Adipose tissue (tissue), 3 donors: ENCODE results near the gene MAPK1IP1L. TPM values are rescaled to one million over a fixed set of nuclear protein-coding genes. Genes with fewer than 3 reads are reported as not detected.

Experiments used
- H3K27ac ChIP-seq: one replicate; pipeline ENCODE4 v1.5.1; 2013; ENCODE audit warnings: low read depth, low read length
- WGBS, 3 donors: extraction: QIAGEN DNeasy Blood & Tissue Kit; methylation state at CpG; one replicate each; pipeline ENCODE4 v1.1.7; 2013; 5-methylcytosine and 5-hydroxymethylcytosine counted together
- polyA plus RNA-seq, 3 donors: library from polyadenylated mRNA; stranded (reverse); fragments of 200-250 nt; gene quantifications; one replicate each; pipeline ENCODE4 v1.2.3, GENCODE V29; 2013
- donor health status: healthy with polysubstance abuse.
- donor health status: Bipolar disorder and iron deficiency.
- donor health status: healthy.

MAPK1IP1L gene
- polyA plus RNA-seq, 3 donors, result 19.5 to 53.3 (median 36.7) TPM

GRCh38 chr14:55084401-55085059 is 33.1 kb downstream of the MAPK1IP1L start:
- H3K27ac ChIP-seq, result no peak overlapping the region

- WGBS, 3 donors, result 17 to 87% (median 62%) methylated on average over 4 of the region's 4 CpGs
These were observed 33.7 kb downstream of the MAPK1IP1L start for GRCh38 chr14:55085060-55085660.

GRCh38 chr14:55086938-55087337 is 35.5 kb downstream of the MAPK1IP1L start:
- H3K27ac ChIP-seq, result no peak overlapping the region
- 86 to 93% (median 92%) methylated on average over 9 of the region's 9 CpGs for WGBS, 3 donors

More at GRCh38 chr14:55085060-55085660, 33.7 kb downstream of the MAPK1IP1L start:
- H3K27ac ChIP-seq, result no peak overlapping the region

- H3K27ac ChIP-seq, result no peak overlapping the region
These were observed 36.9 kb downstream of the MAPK1IP1L start for GRCh38 chr14:55088356-55088755.

- 64 to 77% (median 71%) methylated on average over 4 of the region's 4 CpGs for WGBS, 3 donors
- H3K27ac ChIP-seq, result no peak overlapping the region
These were observed 40.9 kb downstream of the MAPK1IP1L start for GRCh38 chr14:55092341-55092740.

- no peak overlapping the region for H3K27ac ChIP-seq
- WGBS, 3 donors, result 68 to 80% (median 74%) methylated on average over 9 of the region's 9 CpGs
These were observed 43.1 kb downstream of the MAPK1IP1L start for GRCh38 chr14:55094292-55095157.

- WGBS, 3 donors, result 47 to 69% (median 54%) methylated on average over 5 of the region's 5 CpGs
These were observed 46.6 kb downstream of the MAPK1IP1L start for GRCh38 chr14:55097881-55098560.

GRCh38 chr14:55098561-55098898 is 47.1 kb downstream of the MAPK1IP1L start:
- WGBS, 3 donors, result 69 to 95% (median 88%) methylated on average over 1 of the region's 1 CpG

More at GRCh38 chr14:55097881-55098560, 46.6 kb downstream of the MAPK1IP1L start:
- no peak overlapping the region for H3K27ac ChIP-seq

GRCh38 chr14:55099756-55100155 is 48.3 kb downstream of the MAPK1IP1L start:
- 28 to 91% (median 36%) methylated on average over 2 of the region's 2 CpGs for WGBS, 3 donors
- H3K27ac ChIP-seq, result no peak overlapping the region

More at GRCh38 chr14:55098561-55098898, 47.1 kb downstream of the MAPK1IP1L start:
- no peak overlapping the region for H3K27ac ChIP-seq

- 89 to 95% (median 92%) methylated on average over 5 of the region's 5 CpGs for WGBS, 3 donors
- peak overlapping the region; percentile 33 for H3K27ac ChIP-seq
These were observed 50.3 kb downstream of the MAPK1IP1L start for GRCh38 chr14:55101698-55102097.

- 4 to 8% (median 7%) methylated on average over 7 of the region's 7 CpGs for WGBS, 3 donors
- H3K27ac ChIP-seq, result no peak overlapping the region
These were observed 50.7 kb downstream of the MAPK1IP1L start for GRCh38 chr14:55102141-55102621.

GRCh38 chr14:55103005-55103640 is 51.7 kb downstream of the MAPK1IP1L start:
- WGBS, 3 donors, result 20 to 54% (median 25%) methylated on average over 13 of the region's 13 CpGs
- H3K27ac ChIP-seq, result peak overlapping the region; percentile 94

GRCh38 chr14:55103971-55104954 is 52.8 kb downstream of the MAPK1IP1L start:
- H3K27ac ChIP-seq, result peak overlapping the region; percentile 94
- WGBS, 3 donors, result 92 to 95% (median 95%) methylated on average over 6 of the region's 6 CpGs

GRCh38 chr14:55105991-55106390 is 54.5 kb downstream of the MAPK1IP1L start:
- WGBS, 3 donors, result 85 to 90% (median 88%) methylated on average over 7 of the region's 7 CpGs

GRCh38 chr14:55107766-55108554 is 56.5 kb downstream of the MAPK1IP1L start:
- WGBS, 3 donors, result 22 to 56% (median 26%) methylated on average over 18 to 19 of the region's 19 CpGs
- peak overlapping the region; percentile 97 for H3K27ac ChIP-seq

More at GRCh38 chr14:55105991-55106390, 54.5 kb downstream of the MAPK1IP1L start:
- H3K27ac ChIP-seq, result peak overlapping the region; percentile 46

GRCh38 chr14:55109836-55110235 is 58.4 kb downstream of the MAPK1IP1L start:
- H3K27ac ChIP-seq, result no peak overlapping the region
- 98 to 100% (median 100%) methylated on average over 1 of the region's 1 CpG for WGBS, 3 donors
